ENCODE measurements around the gene GPSM1. TPM values are rescaled to one million over a fixed set of nuclear protein-coding genes. Genes with fewer than 3 reads are reported as not detected.
A peak's percentile ranks its signal among the peaks of the same experiment; 100 is the strongest.

The GPSM1 gene
- total and polyA plus RNA-seq, 9 of the 15 experiments (the other 6 are each of a cell fraction or from before 2014, with no cell fraction given), result 0.04 to 14.2 (median 3.1) TPM

- H3K4me3 ChIP-seq, result peak overlapping the region; percentile 55
- ChIA-PET POLR2A (interaction anchor here (0.6 to 1.0 kb wide), 8 partner anchors 8 to 869 kb away, joined by 3 to 8 read pairs (median 4); partner anchors contain the start of gene DNLZ), CTCF (ENCODE audit: low intra/inter-chr PET ratio) (no interaction called here)
- H2AFZ ChIP-seq (ENCODE audit: low read depth, low read length), result no peak overlapping the region
- peak overlapping the region; percentile 89 to 93; a peak in 3 of 4 replicates for H3K9ac ChIP-seq (ENCODE audit: insufficient read depth in 1 of 2, low read depth in 2 of 2, low read length in 2 of 2)
- H3K36me3 ChIP-seq (ENCODE audit: control insufficient read depth, insufficient read depth, low read length), result peaks cover 81% of the 10 kb centered on the region; the same call in 2 of the 3 replicates
- peak overlapping the region; percentile 95 for H3K4me2 ChIP-seq (ENCODE audit: insufficient read depth, low read length)
- DNase-seq (ENCODE audit: extremely low read depth in 1 of 4, low spot score in 3 of 4) (no peak), FAIRE-seq (no peak), ATAC-seq (no peak)
- 93% methylated on average over 7 of the region's 14 CpGs for WGBS (ENCODE audit: insufficient coverage, low coverage, missing lambda C conversion rate)
- peaks cover 24% of the 10 kb centered on the region for H3K79me2 ChIP-seq (ENCODE audit: control insufficient read depth, insufficient read depth, low read length)
- BruUV-seq (replicated peaks), result no TSS peak
- no peak for TF ChIP-seq ZBTB43 (CRISPR knock-in tag; IDR thresholded peaks at IDR 0.05)
- no peak for TF ChIP-seq ESRRB (CRISPR knock-in tag; IDR thresholded peaks at IDR 0.05; ENCODE audit: borderline replicate concordance)
- TF ChIP-seq GATAD2B (IDR thresholded peaks at IDR 0.05; ENCODE audit: borderline replicate concordance), result no peak
- no peak for TF ChIP-seq HEY1 (CRISPR knock-in tag; IDR thresholded peaks at IDR 0.05; ENCODE audit: borderline replicate concordance)
- H4K20me1 ChIP-seq (replicated peaks; ENCODE audit: control insufficient read depth, insufficient read depth, low read length), result no peaks in the 10 kb centered on the region
- peaks cover 9 to 86% of the 10 kb centered on the region in 2 experiments; a peak in 4 of 5 replicates for H3K4me1 ChIP-seq (replicated peaks in 1 of 2; ENCODE audit: control insufficient read depth in 2 of 2, insufficient read depth in 2 of 2, low read length in 2 of 2)
- H3K27ac ChIP-seq (ENCODE audit: extremely low read depth, low read depth, low read length), result peak overlapping the region; percentile 79; the same call in 1 of the 3 replicates
- in situ Hi-C loops (cut with MboI) (no loop called here), intact Hi-C loops (cut with micrococcal nuclease) (no loop called here)
- H3K27me3 ChIP-seq (ENCODE audit: control insufficient read depth in 2 of 2, insufficient read depth in 2 of 2, low read length in 2 of 2), result no peaks in the 10 kb centered on the region
- H3K9me3 ChIP-seq (replicated peaks; ENCODE audit: control insufficient read depth, insufficient read depth, low read depth, low read length), result no peaks in the 10 kb centered on the region
- H3K9me1 ChIP-seq (ENCODE audit: control insufficient read depth, insufficient read depth, low read length), result no peaks in the 10 kb centered on the region
These were observed 46.8 kb downstream of the GPSM1 start for GRCh38 chr9:136374183-136374575.

Data from K562 (cell line).